HT1080 (cell line): Measurements from ENCODE around the gene DHX36. TPM values are rescaled to one million over a fixed set of nuclear protein-coding genes. Genes with fewer than 3 reads are reported as not detected.

Experiments
- DNase-seq: peaks from one replicate; pipeline ENCODE4 v3.0.0-alpha.2; 2015; ENCODE audit warnings: low read depth
- small RNA-seq: library from RNA; depleted of rRNA; stranded (forward); fragments of <200 nt; gene quantifications from one replicate; pipeline ENCODE3, GENCODE V24; 2014
- total RNA-seq: library from RNA; depleted of rRNA; stranded (reverse); fragments of >200 nt; shearing (Covaris generic); gene quantifications from 2 replicates; pipeline ENCODE4 v1.2.3, GENCODE V29; 2014; rRNA removed

The DHX36 gene
- total RNA-seq, 1 experiment from 2014 or later, result 49.9 TPM

DNA sequence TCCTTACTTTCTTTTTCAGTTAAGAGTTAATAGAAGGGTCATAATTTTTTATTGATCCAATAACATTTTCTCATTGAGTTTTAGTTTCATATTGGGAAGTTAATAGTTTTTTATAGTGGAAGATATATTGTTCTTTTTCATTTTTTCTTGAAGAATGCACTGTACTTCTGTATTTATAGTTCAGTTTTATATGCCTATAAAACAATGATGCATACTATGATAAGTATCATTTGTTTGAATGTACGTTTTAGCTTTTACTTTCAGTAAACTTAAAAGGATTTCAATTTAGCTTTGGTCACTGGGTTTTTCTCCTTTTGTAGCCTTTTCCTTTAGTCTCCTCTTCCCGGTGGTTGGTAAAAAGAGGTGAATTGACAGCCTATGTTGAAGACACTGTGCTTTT is 98.8 kb downstream of the DHX36 start:
- no peak for DNase-seq

- no peak for DNase-seq
Measured at GRCh38 chr3:154224866-154225265, 99.4 kb downstream of the DHX36 start.

GRCh38 chr3:154224366-154224765 is 99.9 kb downstream of the DHX36 start:
- no peak for DNase-seq

DNA sequence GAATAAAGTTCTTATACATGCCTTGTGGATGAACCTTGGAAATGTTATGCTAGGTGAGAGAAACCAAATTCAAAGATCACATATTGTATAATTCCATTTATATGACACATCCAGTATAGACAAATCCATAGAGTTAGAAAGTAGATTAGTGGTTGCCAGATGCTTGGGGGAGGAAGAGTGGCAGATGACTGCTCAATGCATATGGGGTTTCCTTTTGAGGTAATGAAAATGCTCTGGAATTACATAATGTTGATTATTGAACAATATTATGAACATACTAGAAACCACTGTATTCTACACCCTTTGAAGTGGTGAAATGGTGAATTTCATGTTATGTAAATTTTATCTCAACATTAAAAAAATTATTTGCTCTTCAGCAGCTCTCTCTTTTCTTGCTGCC is 100.8 kb downstream of the DHX36 start:
- DNase-seq, result no peak

Small RNA genes within 50 kb of the gene (small RNA-seq; reads per million reads assigned to genes)
- gene RF01210, result not detected

Other genes with a start within 250 kb of the DHX36 start
- gene ARHGEF26, start 203.1 kb downstream of the DHX36 start, total RNA-seq, result 5.3 and 6.2 TPM in 2 replicates
- gene GPR149, start 105.7 kb upstream of the DHX36 start, total RNA-seq, result not detected in 2 replicates